GM12892 (cell line): Measurements from ENCODE around the gene RPS14.

Experiments used
- POLR2A ChIP-seq: IDR thresholded peaks from 2 replicates; pipeline ENCODE4 v1.6.1; 2011; ENCODE audit warnings: low read depth, low read length, control low read depth
- POLR2AphosphoS5 ChIP-seq: IDR thresholded peaks from 2 replicates; pipeline ENCODE4 v1.6.1; 2011; ENCODE audit warnings: low read depth, low read length, control low read depth
- TAF1 ChIP-seq: IDR thresholded peaks from 2 replicates; pipeline ENCODE4 v1.6.1; 2011; ENCODE audit warnings: low read depth, mild to moderate bottlenecking, control low read depth, low read length, borderline replicate concordance

GRCh38 chr5:150484964-150485692 is 35.6 kb upstream of the RPS14 start:
- no peak for TF ChIP-seq POLR2A
- TF ChIP-seq TAF1: no peak
- no peak for TF ChIP-seq POLR2AphosphoS5
